IPS-18c (cell line): Measurements from ENCODE around the gene UBE2E2.
"Not testable (repeated sequence)": the region's sequence is repeated elsewhere in the genome, so short reads cannot be mapped to it uniquely, and the experiment has no call there.

Source experiments
- H3K4me3 ChIP-seq: 2 replicates; pipeline ENCODE4 v1.7.0; 2013; ENCODE audit warnings: low read depth, mild to moderate bottlenecking, low read length, moderate library complexity; ENCODE audit not compliant: insufficient read depth
- H3K9me3 ChIP-seq: one replicate; pipeline ENCODE4 v1.6.1; 2013; ENCODE audit warnings: mild to moderate bottlenecking, low read length, moderate library complexity; ENCODE audit not compliant: control insufficient read depth, insufficient read depth

The UBE2E2 gene

GRCh38 chr3:23608650-23609049 is 405.5 kb downstream of the UBE2E2 start:
- Histone ChIP-seq H3K4me3 (no peak overlapping the region), H3K9me3 (peaks cover 2% of the 10 kb centered on the region)

GRCh38 chr3:23611737-23612295 is 408.7 kb downstream of the UBE2E2 start:
- no peak overlapping the region for H3K4me3 ChIP-seq

DNA sequence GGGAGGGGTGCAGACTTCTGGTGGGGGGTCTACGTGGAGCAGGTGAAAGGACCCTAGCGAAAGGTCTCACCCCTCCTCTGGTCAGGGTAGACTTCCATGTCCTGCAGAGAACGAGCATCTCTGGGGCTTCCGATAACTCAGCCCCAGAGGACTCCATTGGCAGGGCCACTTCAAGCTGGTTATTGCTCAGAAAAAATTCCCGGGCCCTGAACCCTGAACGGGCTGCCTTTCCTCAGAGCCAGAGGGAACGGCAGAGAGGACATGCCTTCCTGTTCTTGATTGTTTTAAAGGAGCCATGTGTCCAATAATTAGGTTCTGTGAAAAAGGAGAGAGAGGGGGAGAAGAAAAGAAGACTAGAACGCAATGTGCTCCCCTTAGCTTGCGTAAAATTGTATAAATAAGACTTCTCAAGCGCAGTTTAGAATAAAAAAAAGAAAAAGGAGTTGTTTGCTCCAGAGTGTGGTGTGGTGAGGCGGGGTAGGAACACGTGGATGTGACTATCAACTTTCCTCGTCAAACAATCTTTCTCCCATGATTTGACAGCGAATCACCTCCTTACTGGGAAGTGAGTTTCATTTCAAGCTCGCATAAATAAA is 409.3 kb downstream of the UBE2E2 start:
- Histone ChIP-seq H3K4me3 (no peak overlapping the region), H3K9me3 (no peaks in the 10 kb centered on the region)

More at GRCh38 chr3:23611737-23612295, 408.7 kb downstream of the UBE2E2 start:
- no peaks in the 10 kb centered on the region for H3K9me3 ChIP-seq

- H3K9me3 ChIP-seq = no peaks in the 10 kb centered on the region
Observed at GRCh38 chr3:23615068-23615467, 411.9 kb downstream of the UBE2E2 start.

GRCh38 chr3:23618475-23618874 is 415.3 kb downstream of the UBE2E2 start:
- not testable (repeated sequence) for H3K4me3 ChIP-seq, H3K9me3 ChIP-seq

More at GRCh38 chr3:23615068-23615467, 411.9 kb downstream of the UBE2E2 start:
- H3K4me3 ChIP-seq = no peak overlapping the region

DNA sequence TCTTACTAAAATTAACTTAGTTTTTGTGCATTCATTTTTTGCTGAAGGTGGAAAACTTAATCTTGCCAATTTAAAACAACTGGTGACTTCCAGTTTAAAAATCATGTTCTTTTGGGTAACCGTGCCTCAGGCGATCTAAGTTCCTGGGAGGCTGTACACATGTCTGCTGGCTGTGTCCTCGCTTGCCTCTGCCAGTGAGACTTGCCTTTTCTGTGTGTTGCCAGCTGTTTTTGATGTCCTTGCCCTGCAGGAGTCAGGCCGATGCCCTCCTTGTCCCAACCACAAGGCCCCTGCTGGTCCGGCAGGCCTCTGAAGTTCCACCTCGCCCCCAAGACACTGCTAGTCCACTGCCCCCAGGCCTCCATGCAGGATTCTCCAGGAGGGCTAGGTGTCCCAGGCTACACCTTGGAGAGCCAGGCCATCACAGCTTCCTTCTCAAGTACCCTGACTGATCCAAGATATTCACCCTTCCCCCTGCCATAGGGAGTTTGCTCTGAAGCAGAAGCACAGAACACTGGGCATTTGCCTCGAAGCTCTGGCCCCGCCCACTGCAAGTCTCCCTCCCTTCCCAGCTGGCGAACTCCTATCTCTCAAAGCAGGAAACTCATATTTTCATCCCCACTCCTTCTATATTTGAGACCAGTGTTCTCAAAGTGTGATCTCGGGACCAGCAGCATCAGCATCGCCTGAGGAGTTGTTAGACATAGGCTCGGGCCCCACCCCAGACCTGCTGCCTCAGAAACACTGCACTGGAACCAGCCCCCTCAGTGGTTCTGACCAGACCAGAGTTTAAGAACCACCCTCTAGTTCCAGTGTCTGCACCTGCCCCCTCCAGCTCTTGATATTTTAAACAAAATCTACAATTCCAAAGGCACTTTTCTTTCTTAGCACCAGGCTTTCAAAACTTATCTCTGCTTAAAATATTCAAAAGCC is 416.8 kb downstream of the UBE2E2 start:
- no peaks in the 10 kb centered on the region for H3K9me3 ChIP-seq
- no peak overlapping the region for H3K4me3 ChIP-seq

DNA sequence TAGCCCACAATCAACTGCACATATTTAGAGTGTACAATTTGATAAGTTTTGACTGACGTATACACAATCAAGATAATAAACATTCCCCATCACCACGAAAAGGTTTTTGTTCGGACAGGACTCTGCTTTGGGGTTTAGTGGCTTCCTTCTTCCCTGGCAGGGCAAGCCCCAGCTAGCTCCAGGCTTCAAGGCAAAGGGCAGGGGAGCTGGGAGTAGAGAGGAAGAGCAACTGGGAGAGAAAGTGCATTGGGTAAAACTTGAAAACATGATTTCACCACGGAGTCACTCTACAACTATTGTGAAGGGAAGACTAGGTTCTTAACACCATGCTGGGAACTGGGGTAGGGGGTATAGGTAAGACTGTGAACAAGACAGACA is 417.5 kb downstream of the UBE2E2 start:
- H3K9me3 ChIP-seq = no peaks in the 10 kb centered on the region
- no peak overlapping the region for H3K4me3 ChIP-seq

- no peaks in the 10 kb centered on the region for H3K9me3 ChIP-seq
- H3K4me3 ChIP-seq = no peak overlapping the region
Observed at GRCh38 chr3:23623844-23624243, 420.7 kb downstream of the UBE2E2 start.

DNA sequence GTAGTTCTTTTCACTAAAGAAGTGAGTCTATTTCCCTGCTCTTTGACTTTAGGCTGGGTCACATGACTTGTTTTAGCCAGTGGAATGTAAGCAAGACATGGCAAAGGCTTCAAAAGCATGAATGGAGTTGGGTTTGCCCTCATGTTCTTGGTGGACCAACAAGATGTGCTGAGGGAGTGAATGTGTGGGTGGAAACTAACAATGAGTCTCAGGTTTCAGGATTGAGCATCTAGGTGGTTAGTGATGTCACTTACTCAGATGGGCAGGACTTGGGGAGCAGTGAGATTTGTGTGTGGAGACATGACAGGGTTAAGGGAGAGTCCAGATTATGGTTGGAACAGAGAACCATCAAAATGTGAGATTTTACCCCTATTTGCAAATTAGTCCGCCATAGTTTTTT is 421.2 kb downstream of the UBE2E2 start:
- no peak overlapping the region for H3K4me3 ChIP-seq
- H3K9me3 ChIP-seq = no peaks in the 10 kb centered on the region

GRCh38 chr3:23626442-23626841 is 423.3 kb downstream of the UBE2E2 start:
- Histone ChIP-seq H3K4me3 (no peak overlapping the region), H3K9me3 (no peaks in the 10 kb centered on the region)

DNA sequence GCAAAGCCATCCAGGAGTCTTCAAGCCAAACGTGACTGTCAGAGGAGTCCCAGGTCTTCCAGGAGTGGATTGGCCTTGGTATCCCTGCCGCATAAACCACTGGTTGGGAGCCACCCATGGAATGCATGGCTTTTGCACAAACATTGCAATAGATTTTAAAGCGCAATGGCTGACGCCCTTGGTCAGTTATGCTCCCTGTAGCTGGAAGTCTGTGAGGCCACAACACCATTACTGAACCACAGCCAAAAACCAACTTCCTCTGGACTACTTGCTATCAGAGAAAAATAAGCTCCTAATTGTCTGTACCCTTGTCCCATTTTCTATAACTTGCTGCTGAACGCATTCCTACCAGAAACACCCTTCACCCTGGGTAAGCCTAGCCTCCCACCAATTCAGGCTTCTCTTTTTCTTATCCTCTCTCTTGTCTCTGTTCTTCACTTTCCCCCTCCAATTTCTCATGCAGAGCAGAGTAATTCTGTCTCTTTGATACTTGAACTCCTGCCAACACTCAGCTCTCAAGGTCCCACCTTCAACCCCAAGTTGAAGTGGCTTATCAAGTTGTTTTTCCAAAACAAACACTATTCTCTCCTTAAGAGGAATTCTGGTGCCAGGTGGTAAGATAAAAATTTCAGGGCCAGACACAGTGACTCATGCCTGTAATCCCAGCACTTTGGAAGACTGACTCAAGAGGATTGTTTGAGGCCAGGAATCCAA is 426.2 kb downstream of the UBE2E2 start:
- no peaks in the 10 kb centered on the region for H3K9me3 ChIP-seq

DNA sequence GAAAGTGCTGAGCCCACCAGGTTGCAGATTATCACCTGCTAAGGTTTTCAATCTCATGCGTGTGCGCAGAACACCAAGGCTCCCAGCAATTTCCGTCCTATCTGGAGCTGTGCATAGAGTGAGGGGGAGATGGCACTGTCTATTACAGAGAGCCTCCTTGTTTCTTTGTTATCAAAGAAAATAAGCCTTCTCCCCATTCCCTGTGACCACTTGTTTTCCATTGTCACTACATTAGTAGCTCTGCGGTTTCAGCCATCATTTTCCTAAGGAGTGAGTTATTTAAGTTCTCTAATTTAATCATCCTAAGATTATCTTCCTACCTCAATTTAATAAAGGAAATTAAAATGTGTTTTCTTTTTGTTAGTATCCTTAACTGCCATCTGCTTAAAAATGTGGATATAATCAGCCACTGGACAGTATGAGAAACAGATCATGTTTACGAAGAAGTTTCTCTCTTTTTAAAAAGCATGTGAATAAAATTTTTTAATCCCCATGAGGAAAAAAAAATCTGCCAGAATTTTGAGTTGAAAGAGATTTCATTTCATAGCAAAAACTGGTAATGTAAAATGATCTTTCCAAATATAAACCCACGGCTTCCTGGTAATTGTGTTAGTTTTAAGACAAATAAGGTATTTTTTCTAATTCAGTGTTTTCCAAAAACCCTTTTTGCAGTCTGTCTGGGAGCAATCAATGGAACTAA is 430.3 kb downstream of the UBE2E2 start:
- H3K9me3 ChIP-seq = no peaks in the 10 kb centered on the region
- no peak overlapping the region for H3K4me3 ChIP-seq

More for the DNA sequence above, 426.2 kb downstream of the UBE2E2 start:
- no peak overlapping the region for H3K4me3 ChIP-seq

- Histone ChIP-seq H3K4me3 (no peak overlapping the region), H3K9me3 (no peaks in the 10 kb centered on the region)
Observed at GRCh38 chr3:23637339-23637738, 434.2 kb downstream of the UBE2E2 start.

DNA sequence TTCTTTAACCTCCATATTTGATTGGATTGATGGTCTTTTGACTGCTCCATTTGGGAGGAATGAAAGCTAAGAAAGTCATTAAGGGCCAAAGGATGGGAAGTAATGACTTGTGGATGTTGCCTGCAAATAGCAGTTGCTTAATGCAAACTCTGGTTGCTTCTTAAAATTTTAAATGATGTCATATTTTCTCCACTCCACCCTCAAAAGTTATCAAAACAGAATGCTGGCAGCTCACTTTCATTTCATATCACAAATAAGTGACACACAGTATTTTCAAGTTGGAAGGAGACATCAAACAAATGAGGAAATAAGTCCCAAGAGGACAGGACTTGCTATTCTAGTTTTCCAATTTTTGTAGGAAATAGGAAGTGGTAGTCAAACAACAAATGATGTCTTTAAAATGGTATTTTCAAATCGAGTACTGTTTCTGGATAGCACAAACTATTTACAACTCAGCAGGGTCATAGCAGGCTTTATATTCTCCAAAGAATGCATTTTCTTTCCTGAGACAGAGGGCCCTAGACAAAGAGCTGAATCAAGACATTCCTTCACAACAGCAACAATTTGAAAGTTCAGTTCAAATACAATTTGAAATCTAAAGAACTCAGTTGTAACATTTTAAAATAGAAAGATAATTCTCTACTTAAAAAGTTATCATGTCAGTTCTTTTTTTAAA is 437.5 kb downstream of the UBE2E2 start:
- no peak overlapping the region for H3K4me3 ChIP-seq
- H3K9me3 ChIP-seq = no peaks in the 10 kb centered on the region
